RWPE1 (cell line): Measurements from ENCODE around the gene NSUN6.

Experiments used
- CTCF ChIA-PET: fragments of 350-600 bp; sonication (Branson Sonifier 250); formaldehyde crosslinking; extraction: SDS; loops from one replicate; lab custom pipeline; 2021; lab: Yijun Ruan, JAX
- POLR2A ChIA-PET: fragments of 400-600 bp; formaldehyde crosslinking; extraction: SDS; loops from one replicate; lab custom pipeline; 2020; ENCODE audit warnings: antibody characterized with exemption; ENCODE audit not compliant: low non-redundant PET; lab: Yijun Ruan, JAX
- DNase-seq: peaks from one replicate; pipeline ENCODE4 v3.0.0; 2012; ENCODE audit warnings: low spot score
- H3K27ac ChIP-seq: fragments of 450-650 bp; 2 replicates; pipeline ENCODE4 v1.5.1; 2017
- TF ChIP-seq, protein P1 (sequence below): fragments of 450-650 bp; conservative IDR thresholded peaks from 2 replicates; pipeline ENCODE4 v1.5.1; 2017; ENCODE audit warnings: low read depth, mild to moderate bottlenecking

The NSUN6 gene

DNA sequence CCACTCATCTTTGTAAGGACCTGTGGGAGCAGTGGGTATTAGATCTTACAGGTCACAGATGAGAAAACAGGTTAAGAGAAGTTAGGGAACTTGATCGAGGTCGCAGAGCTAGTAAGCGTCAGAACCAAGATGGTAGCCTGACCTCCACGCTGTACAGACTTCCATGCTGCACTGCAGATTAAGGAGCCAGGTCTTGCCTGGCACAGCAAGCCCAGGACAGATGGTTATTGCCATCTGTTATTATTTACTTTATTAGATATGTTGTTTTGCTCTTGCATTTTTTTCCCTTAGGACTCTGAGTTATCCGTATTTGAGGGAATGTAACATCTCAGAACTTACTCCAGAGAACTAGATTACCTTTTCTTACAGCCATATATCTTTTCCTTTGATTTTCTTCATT, 147.2 kb downstream of the NSUN6 start:
- DNase-seq, result no peak
- H3K27ac ChIP-seq, result no peak overlapping the region
- ChIA-PET POLR2A (no interaction called here), CTCF (no interaction called here)
- TF ChIP-seq, protein P1, sequence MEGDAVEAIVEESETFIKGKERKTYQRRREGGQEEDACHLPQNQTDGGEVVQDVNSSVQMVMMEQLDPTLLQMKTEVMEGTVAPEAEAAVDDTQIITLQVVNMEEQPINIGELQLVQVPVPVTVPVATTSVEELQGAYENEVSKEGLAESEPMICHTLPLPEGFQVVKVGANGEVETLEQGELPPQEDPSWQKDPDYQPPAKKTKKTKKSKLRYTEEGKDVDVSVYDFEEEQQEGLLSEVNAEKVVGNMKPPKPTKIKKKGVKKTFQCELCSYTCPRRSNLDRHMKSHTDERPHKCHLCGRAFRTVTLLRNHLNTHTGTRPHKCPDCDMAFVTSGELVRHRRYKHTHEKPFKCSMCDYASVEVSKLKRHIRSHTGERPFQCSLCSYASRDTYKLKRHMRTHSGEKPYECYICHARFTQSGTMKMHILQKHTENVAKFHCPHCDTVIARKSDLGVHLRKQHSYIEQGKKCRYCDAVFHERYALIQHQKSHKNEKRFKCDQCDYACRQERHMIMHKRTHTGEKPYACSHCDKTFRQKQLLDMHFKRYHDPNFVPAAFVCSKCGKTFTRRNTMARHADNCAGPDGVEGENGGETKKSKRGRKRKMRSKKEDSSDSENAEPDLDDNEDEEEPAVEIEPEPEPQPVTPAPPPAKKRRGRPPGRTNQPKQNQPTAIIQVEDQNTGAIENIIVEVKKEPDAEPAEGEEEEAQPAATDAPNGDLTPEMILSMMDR, result no peak

DNA sequence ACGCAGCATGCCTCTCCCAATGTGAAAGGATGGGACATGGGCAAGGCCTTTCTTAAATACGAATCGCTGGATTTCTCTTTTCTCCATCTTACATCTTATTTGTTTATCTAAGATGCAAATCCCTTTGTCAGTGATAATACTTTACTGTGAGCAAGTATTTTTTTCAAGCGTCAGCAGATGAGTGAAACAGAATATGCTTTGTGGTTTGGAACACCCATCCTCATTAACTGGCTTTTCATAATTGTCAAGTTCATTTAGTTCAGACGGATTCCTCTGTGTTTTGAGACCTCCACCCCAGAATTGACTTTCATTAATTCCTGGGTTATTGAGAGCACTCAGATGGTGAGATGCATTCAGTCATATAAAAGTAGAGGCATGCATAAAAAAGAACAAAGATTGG, 149.8 kb downstream of the NSUN6 start:
- no peak for DNase-seq
- POLR2A ChIA-PET, result no interaction called here
- CTCF ChIA-PET, result interaction anchor here (0.5 kb wide), 1 partner anchor 17 kb away, joined by 3 read pairs; no protein-coding TSS in a partner anchor
- H3K27ac ChIP-seq, result no peak overlapping the region
- TF ChIP-seq, protein P1, result no peak

DNA sequence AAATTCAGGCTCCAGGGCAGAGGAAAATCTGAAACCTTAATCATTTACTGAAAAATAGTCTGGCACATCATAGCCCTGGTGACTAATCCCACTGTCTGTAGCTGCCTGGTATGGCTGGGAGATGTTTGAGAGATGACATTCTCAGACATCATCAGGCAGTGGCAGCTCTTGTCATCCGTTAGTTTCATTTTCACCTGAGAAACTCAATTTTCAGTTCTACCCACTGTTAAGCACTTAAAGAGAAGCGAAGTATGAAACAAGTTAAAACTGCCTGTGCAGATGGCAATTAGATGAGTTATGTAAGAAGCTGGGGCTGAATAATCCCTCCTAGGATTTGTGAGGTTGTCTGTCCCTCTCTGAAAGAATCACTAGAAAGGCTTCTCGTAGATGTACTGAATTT, 150.2 kb downstream of the NSUN6 start:
- DNase-seq, result peak; percentile 13
- ChIA-PET POLR2A (no interaction called here), CTCF (interaction anchor here (0.5 kb wide), 1 partner anchor 17 kb away, joined by 3 read pairs; no protein-coding TSS in a partner anchor)
- H3K27ac ChIP-seq, result no peak overlapping the region
- TF ChIP-seq, protein P1, result no peak

DNA sequence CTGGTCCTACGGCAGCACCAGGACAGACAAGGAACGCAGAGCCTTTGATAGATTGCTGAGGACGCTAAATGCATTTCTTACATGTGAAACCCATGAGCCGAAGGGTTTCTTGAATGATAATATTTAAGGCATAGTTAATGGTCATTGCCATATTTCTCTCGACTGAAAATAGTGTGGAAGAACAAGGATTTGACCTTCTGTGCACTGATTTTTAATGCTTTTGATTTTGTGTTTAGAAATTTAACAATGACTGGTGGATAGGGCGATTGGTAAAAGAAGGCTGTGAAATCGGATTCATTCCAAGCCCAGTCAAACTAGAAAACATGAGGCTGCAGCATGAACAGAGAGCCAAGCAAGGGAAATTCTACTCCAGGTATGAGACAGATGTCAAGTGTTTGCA, 150.8 kb downstream of the NSUN6 start:
- ChIA-PET POLR2A (no interaction called here), CTCF (no interaction called here)
- TF ChIP-seq, protein P1, result no peak
- no peak for DNase-seq
- no peak overlapping the region for H3K27ac ChIP-seq

DNA sequence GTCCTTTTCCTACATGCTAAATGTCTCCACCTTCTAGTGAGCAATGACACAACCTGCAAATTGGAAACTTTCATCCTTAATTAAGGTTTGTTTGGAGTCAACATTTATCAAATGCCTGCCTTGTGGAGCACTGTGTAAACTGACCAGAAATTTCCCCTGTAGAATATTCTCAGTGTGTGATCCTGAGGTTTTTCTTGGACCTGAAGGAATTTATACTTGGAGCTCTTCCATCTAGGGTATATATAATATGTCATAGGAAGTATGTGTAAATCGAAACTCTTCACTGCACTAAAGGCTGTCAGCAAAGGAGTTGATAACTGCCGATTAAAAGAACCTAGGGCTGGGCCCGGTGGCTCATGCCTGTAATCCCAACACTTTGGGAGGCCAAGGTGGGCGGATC, 152.4 kb downstream of the NSUN6 start:
- ChIA-PET POLR2A (no interaction called here), CTCF (interaction anchor here (0.6 kb wide), 1 partner anchor 1371 kb away, joined by 3 read pairs; no protein-coding TSS in a partner anchor)
- TF ChIP-seq, protein P1, result no peak

DNA sequence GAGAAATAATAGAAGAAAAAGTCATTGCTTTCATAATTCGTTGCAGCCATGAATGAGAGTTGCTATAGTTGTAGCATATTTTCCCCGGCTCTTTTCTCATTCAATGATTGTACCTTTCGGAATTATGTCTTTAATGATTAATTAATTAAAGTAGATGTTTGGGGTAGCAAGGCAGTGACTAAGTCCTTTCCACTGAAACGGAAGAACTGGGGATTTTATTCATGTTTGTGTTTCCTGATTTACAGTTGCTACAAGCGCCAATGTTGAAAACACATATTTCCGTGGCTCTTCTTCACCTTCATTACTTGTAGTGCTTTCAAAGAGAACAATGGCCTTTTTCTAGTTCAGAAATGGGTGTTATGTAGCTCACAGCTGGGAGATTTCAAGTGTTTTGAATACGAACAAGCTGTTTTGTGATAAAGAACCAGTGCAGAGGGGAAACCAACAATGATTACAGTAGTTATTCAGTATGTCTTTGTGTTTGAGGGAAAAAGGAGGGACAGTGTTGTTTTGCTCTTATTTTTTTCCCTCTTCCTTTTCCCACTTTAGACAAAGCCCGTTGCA, 153.5 kb downstream of the NSUN6 start:
- DNase-seq, result no peak
- CTCF ChIA-PET, result no interaction called here
- TF ChIP-seq, protein P1, result no peak
- POLR2A ChIA-PET, result no interaction called here
- H3K27ac ChIP-seq, result no peak overlapping the region

More for the DNA sequence above, 152.4 kb downstream of the NSUN6 start:
- no peak for DNase-seq
- H3K27ac ChIP-seq, result no peak overlapping the region
